HK-2 (cell line): ENCODE results near the gene ZNF548.
A peak's percentile ranks its signal among the peaks of the same experiment; 100 is the strongest.
"Not testable (repeated sequence)": the region's sequence is repeated elsewhere in the genome, so short reads cannot be mapped to it uniquely, and the experiment has no call there.

Experiments used
- DNase-seq: peaks from one replicate; pipeline ENCODE4 v3.0.0-alpha.2; 2018; ENCODE audit not compliant: unreplicated experiment

The ZNF548 gene

GRCh38 chr19:57389730-57390598 is at the start of gene ZNF548:
Gene ZNF548, plus strand, starts transcription at chr19:57389854. Its CDS starts 246 bp downstream, at chr19:57390100.
- peak; percentile 98 for DNase-seq

- DNase-seq, result no peak
Measured at GRCh38 chr19:57342582-57342981, 47.1 kb upstream of the ZNF548 start.

GRCh38 chr19:57348136-57348535 is 41.5 kb upstream of the ZNF548 start:
- no peak for DNase-seq

GRCh38 chr19:57350877-57351805 is 38.5 kb upstream of the ZNF548 start, which contains the start of gene ZNF304:
Gene ZNF304, plus strand, starts transcription at chr19:57351271. Its CDS starts 394 bp downstream, at chr19:57351665.
- DNase-seq, result peak; percentile 93

GRCh38 chr19:57351867-57352266 is 37.8 kb upstream of the ZNF548 start:
- no peak for DNase-seq

- DNase-seq, result no peak
Measured at GRCh38 chr19:57355916-57356315, 33.7 kb upstream of the ZNF548 start.

- DNase-seq, result no peak
Measured at GRCh38 chr19:57357406-57357805, 32.2 kb upstream of the ZNF548 start.

- no peak for DNase-seq
Measured at GRCh38 chr19:57359300-57359699, 30.4 kb upstream of the ZNF548 start.

- no peak for DNase-seq
Measured at GRCh38 chr19:57362419-57362818, 27.2 kb upstream of the ZNF548 start.

GRCh38 chr19:57362997-57363687 is 26.5 kb upstream of the ZNF548 start, which contains the start of the genes TRAPPC2B and ZNF547:
Gene TRAPPC2B, plus strand, starts transcription at chr19:57363551. Its CDS starts 1,283 bp downstream, at chr19:57364834.
Gene ZNF547, plus strand, starts transcription at chr19:57363551. Its CDS starts 5,005 bp downstream, at chr19:57368556.
- peak; percentile 100 for DNase-seq

- no peak for DNase-seq
Measured at GRCh38 chr19:57363688-57364181, 25.9 kb upstream of the ZNF548 start.

- no peak for DNase-seq
Measured at GRCh38 chr19:57366776-57367175, 22.9 kb upstream of the ZNF548 start.

GRCh38 chr19:57374179-57374578 is 15.5 kb upstream of the ZNF548 start:
- no peak for DNase-seq

- not testable (repeated sequence) for DNase-seq
Measured at GRCh38 chr19:57374647-57375046, 15.0 kb upstream of the ZNF548 start.

GRCh38 chr19:57376151-57376550 is 13.5 kb upstream of the ZNF548 start:
- DNase-seq, result no peak

GRCh38 chr19:57377498-57378146 is 12.0 kb upstream of the ZNF548 start:
- DNase-seq, result no peak

GRCh38 chr19:57380923-57381322 is 8.7 kb upstream of the ZNF548 start:
- DNase-seq, result no peak

- DNase-seq, result no peak
Measured at GRCh38 chr19:57382806-57383488, 6.7 kb upstream of the ZNF548 start.

- DNase-seq, result no peak
Measured at GRCh38 chr19:57389194-57389729, 392 bp upstream of the ZNF548 start.

- no peak for DNase-seq
Measured at GRCh38 chr19:57395710-57396109, 6.1 kb downstream of the ZNF548 start.
